Small intestine (tissue), 16 donors: Measurements from ENCODE around the gene CYP2W1. TPM values are rescaled to one million over a fixed set of nuclear protein-coding genes. Genes with fewer than 3 reads are reported as not detected.
A peak's percentile ranks its signal among the peaks of the same experiment; 100 is the strongest.

Source experiments
- DNase-seq, 2 donors: peaks; one replicate each; pipeline versions ENCODE4 v3.0.0 to v3.0.0-alpha.2; 2013
- FAIRE-seq: peaks from 2 replicates; lab custom pipeline; 2012; peaks lifted over from hg19 to GRCh38; lab: Jason Lieb, UNC
- H3K27ac ChIP-seq, 3 donors: one replicate each; pipeline ENCODE4 v1.5.1; 2013; ENCODE audit warnings: low read length in 2 of 3, mild to moderate bottlenecking in 2 of 3, control low read depth in 1 of 3, inconsistent platforms in 1 of 3, low read depth in 1 of 3, moderate library complexity in 1 of 3
- H3K27me3 ChIP-seq, 3 donors: one replicate each; pipeline ENCODE4 v1.6.1; 2013; ENCODE audit warnings: low read length in 3 of 3, inconsistent platforms in 1 of 3; ENCODE audit not compliant: control insufficient read depth in 3 of 3, insufficient read depth in 3 of 3
- H3K36me3 ChIP-seq, 3 donors: one replicate each; pipeline ENCODE4 v1.6.1; 2013; ENCODE audit warnings: low read length in 3 of 3, inconsistent platforms in 1 of 3, low read depth in 1 of 3, mild to moderate bottlenecking in 1 of 3, moderate library complexity in 1 of 3; ENCODE audit not compliant: control insufficient read depth in 3 of 3, insufficient read depth in 2 of 3
- H3K4me1 ChIP-seq, 3 donors: one replicate each; pipeline ENCODE4 v1.6.1; 2013; ENCODE audit warnings: low read length in 2 of 3, inconsistent platforms in 1 of 3, low read depth in 1 of 3, mild to moderate bottlenecking in 1 of 3, moderate library complexity in 1 of 3; ENCODE audit not compliant: control insufficient read depth in 3 of 3, insufficient read depth in 2 of 3
- H3K4me3 ChIP-seq, 3 donors: one replicate each; pipeline ENCODE4 v1.5.1; 2013; ENCODE audit warnings: low read length in 3 of 3, control low read depth in 1 of 3, inconsistent platforms in 1 of 3, low read depth in 1 of 3, mild to moderate bottlenecking in 1 of 3, moderate library complexity in 1 of 3
- H3K9me3 ChIP-seq, 2 donors: one replicate each; pipeline ENCODE4 v1.6.1; 2013; ENCODE audit warnings: low read depth in 1 of 2, low read length in 1 of 2; ENCODE audit not compliant: control insufficient read depth in 2 of 2, insufficient read depth in 1 of 2
- WGBS, 3 donors: extraction: QIAGEN DNeasy Blood & Tissue Kit; methylation state at CpG; one replicate each; pipeline ENCODE4 v1.1.7; 2013; 5-methylcytosine and 5-hydroxymethylcytosine counted together
- long read RNA-seq, 10 donors: transcript quantifications; one replicate each; lab custom pipeline, GENCODE V29; 2026
- polyA plus RNA-seq, 4 donors: library from polyadenylated mRNA; stranded (reverse) in 3 of 4; unstranded in 1 of 4; fragments of 200-250 nt in 3 of 4; fragments of 120-200 nt in 1 of 4; gene quantifications; one replicate each; pipeline versions ENCODE4 v1.2.1 to v1.2.3, GENCODE V29; 2013
- donor health status: healthy with polysubstance abuse.
- donor health status: control.
- donor health status: control.
- donor health status: Bipolar disorder and iron deficiency.
- donor health status: healthy.

Gene CYP2W1, protein sequence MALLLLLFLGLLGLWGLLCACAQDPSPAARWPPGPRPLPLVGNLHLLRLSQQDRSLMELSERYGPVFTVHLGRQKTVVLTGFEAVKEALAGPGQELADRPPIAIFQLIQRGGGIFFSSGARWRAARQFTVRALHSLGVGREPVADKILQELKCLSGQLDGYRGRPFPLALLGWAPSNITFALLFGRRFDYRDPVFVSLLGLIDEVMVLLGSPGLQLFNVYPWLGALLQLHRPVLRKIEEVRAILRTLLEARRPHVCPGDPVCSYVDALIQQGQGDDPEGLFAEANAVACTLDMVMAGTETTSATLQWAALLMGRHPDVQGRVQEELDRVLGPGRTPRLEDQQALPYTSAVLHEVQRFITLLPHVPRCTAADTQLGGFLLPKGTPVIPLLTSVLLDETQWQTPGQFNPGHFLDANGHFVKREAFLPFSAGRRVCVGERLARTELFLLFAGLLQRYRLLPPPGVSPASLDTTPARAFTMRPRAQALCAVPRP
- polyA plus RNA-seq: 1,000 to 10,000 TPM in 1 of 4 donors, 1 to 10 TPM in 1, under 1 TPM in 2; 0.81 to 1,098 (median 1.1) TPM
- long read RNA-seq, donor 1, transcript CYP2W1-205 (3 exons, 557 nt): minor isoform, 13 of 683 reads
- long read RNA-seq, donor 1, transcript CYP2W1-202 (8 exons, 2,361 nt): minor isoform, 22 of 683 reads
- long read RNA-seq, donor 1, transcript CYP2W1-201 (9 exons, 2,304 nt): major isoform, 244 of 683 reads
- long read RNA-seq, donor 1, partial matches to known transcripts: 357 of 683 reads
- long read RNA-seq, donor 1, other reads (novel, unspliced or antisense): 43 of 683 reads
- long read RNA-seq, donor 2, transcript CYP2W1-201 (9 exons, 2,304 nt): major isoform, 30 of 37 reads
- long read RNA-seq, donor 2, partial matches to known transcripts: 6 of 37 reads
- long read RNA-seq, donor 2, other reads (novel, unspliced or antisense): 0 of 37 reads
- long read RNA-seq, donor 3, transcript CYP2W1-202 (8 exons, 2,361 nt): minor isoform, 11 of 183 reads
- long read RNA-seq, donor 3, transcript CYP2W1-201 (9 exons, 2,304 nt): major isoform, 37 of 183 reads
- long read RNA-seq, donor 3, partial matches to known transcripts: 131 of 183 reads
- long read RNA-seq, donor 3, other reads (novel, unspliced or antisense): 0 of 183 reads
- long read RNA-seq, donor 4, partial matches to known transcripts: 0 of 4 reads
- long read RNA-seq, donor 4, other reads (novel, unspliced or antisense): 0 of 4 reads
- long read RNA-seq, donor 5, transcript CYP2W1-201 (9 exons, 2,304 nt): major isoform, 26 of 90 reads
- long read RNA-seq, donor 5, partial matches to known transcripts: 59 of 90 reads
- long read RNA-seq, donor 5, other reads (novel, unspliced or antisense): 0 of 90 reads
- long read RNA-seq, donor 6, transcript CYP2W1-202 (8 exons, 2,361 nt): minor isoform, 13 of 197 reads
- long read RNA-seq, donor 6, transcript CYP2W1-201 (9 exons, 2,304 nt): major isoform, 81 of 197 reads
- long read RNA-seq, donor 6, partial matches to known transcripts: 86 of 197 reads
- long read RNA-seq, donor 6, other reads (novel, unspliced or antisense): 15 of 197 reads
- long read RNA-seq, donor 7: 0 reads
- long read RNA-seq, donor 8, partial matches to known transcripts: 0 of 1 reads
- long read RNA-seq, donor 8, other reads (novel, unspliced or antisense): 0 of 1 reads
- long read RNA-seq, donor 9, transcript CYP2W1-201 (9 exons, 2,304 nt): major isoform, 23 of 50 reads
- long read RNA-seq, donor 9, partial matches to known transcripts: 16 of 50 reads
- long read RNA-seq, donor 9, other reads (novel, unspliced or antisense): 7 of 50 reads
- long read RNA-seq, donor 10, transcript CYP2W1-201 (9 exons, 2,304 nt): major isoform, 65 of 118 reads
- long read RNA-seq, donor 10, partial matches to known transcripts: 35 of 118 reads
- long read RNA-seq, donor 10, other reads (novel, unspliced or antisense): 11 of 118 reads

DNA sequence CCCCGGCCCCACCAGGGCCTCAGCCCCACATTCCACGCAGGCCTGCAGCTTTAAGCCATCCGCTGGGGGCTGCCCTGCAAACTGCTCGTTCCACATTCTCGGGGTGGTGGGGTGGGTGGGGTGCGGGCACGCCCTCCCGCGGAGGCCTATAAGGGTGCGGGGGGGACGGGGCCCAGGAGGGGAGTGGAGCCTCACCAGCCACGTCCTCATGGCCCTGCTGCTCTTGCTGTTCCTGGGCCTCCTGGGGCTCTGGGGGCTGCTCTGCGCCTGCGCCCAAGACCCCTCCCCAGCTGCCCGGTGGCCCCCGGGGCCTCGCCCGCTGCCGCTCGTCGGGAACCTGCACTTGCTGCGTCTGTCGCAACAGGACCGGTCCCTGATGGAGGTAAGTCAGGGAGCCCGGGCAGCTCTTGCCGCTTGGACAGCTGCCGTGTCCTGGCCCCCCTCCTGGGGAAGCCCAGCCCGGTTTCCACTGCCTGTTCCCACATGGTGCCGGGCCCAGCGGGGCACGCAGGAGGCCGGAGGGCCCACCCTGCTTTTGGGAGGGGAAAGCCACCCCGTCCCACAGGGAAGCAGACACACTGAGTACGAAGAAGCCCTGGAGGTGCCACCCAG is at the start of gene CYP2W1:
Gene CYP2W1, plus strand, starts transcription at position 178 of the 612 bp plus-strand sequence. Its CDS starts 31 bp downstream, at position 209.
- H3K27ac ChIP-seq: peak within 1 kb of the TSS in 1 of 3 donors; percentile 93
- H3K4me1 ChIP-seq: peaks cover 0 to 69% (median 6%) of the 10 kb centered on the region in 3 donors
- WGBS, 3 donors: 18 to 47% (median 47%) methylated on average over 23 to 34 of the region's 34 CpGs
- H3K4me3 ChIP-seq: peak within 1 kb of the TSS in 1 of 3 donors; percentile 95
- DNase-seq (peak in 1 of 2 donors; percentile 92), FAIRE-seq (no peak)
- H3K36me3 ChIP-seq: peaks cover 0 to 49% (median 0%) of the 10 kb centered on the region in 3 donors
- H3K27me3 ChIP-seq: no peaks in the 10 kb centered on the region
- peaks cover 0 to 5% of the 10 kb centered on the region in 2 donors for H3K9me3 ChIP-seq

DNA sequence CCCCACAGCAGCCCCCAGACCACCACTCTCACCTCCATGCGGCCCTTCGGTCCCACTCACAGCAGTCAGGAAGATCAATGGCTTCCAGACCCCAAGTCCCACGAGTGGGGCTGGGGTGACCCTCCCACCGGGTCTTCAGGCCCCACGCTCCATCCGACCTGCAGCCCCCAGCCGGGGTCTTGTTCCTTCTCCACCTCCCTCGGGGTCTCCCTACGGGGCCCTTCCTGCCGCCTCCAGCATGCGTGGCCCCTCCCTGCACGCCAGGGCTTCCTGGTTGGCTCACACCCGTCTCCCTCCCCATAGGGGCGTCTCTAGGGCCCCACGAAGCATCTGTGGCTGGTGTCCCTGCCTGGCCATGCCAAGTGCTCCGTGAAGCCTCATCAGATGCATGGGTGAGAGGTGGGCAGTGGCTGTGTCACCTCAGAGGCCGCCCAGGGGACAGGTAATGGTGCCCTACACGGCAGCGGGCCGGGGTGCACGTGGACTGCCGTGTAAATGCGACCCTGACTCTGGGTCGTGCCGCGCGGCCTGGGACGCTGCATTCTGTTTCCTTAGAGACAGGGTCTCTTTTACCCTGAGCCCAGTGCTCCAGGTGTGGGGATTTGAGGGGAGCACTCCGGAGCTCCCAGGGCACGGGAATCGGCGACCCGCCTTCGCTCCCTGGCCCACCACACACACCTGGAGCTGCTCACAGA is 48.4 kb upstream of the CYP2W1 start:
- Histone ChIP-seq H3K9me3 (no peaks in the 10 kb centered on the region), H3K27ac (no peak overlapping the region), H3K4me3 (no peak overlapping the region), H3K36me3 (peaks cover 4 to 68% (median 5%) of the 10 kb centered on the region in 3 donors), H3K4me1 (no peaks in the 10 kb centered on the region), H3K27me3 (no peaks in the 10 kb centered on the region)
- DNase-seq (no peak), FAIRE-seq (no peak)
- WGBS, 3 donors: 84 to 93% (median 90%) methylated on average over 34 of the region's 34 CpGs

DNA sequence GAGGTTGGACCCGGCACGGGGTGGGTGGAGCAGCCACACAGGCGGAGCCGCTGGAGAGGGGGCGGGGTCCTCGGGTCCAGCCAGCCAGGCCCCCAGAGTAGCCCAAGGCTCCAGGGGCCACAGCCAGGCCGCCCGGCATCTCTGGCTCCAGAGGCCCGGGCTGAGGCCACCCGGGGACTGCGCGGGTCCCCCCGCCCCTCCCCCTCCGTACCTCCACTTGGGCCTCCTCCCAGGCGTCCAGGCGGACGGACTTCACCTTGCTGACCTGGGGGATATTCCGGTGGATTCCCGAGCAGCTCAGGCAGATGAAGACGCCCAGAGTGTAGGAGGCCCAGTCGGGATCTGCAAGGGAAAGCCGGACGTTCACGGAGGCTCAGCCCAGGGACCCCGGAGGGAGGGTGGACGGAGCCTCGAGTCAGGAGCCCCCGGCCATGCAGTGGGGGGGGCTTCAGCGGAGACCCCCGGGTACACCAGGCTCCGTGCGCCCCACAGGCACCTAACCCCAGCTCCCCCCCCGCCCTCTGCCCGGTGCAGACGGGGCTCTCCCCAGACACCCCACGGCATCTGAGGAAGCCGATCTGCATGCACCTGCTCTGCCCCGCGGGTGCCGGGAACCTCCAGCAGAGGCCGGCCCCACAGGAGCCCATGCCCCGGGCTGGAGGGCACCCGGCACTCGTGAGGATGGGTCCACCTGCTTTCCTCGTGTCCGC is 47.7 kb upstream of the CYP2W1 start:
- H3K9me3 ChIP-seq: no peaks in the 10 kb centered on the region
- peaks cover 4 to 70% (median 5%) of the 10 kb centered on the region in 3 donors for H3K36me3 ChIP-seq
- no peaks in the 10 kb centered on the region for H3K4me1 ChIP-seq
- 86 to 91% (median 90%) methylated on average over 38 to 46 of the region's 46 CpGs for WGBS, 3 donors
- no peak for DNase-seq
- FAIRE-seq: no peak
- H3K27me3 ChIP-seq: no peaks in the 10 kb centered on the region
- no peak overlapping the region for H3K4me3 ChIP-seq
- no peak overlapping the region for H3K27ac ChIP-seq

DNA sequence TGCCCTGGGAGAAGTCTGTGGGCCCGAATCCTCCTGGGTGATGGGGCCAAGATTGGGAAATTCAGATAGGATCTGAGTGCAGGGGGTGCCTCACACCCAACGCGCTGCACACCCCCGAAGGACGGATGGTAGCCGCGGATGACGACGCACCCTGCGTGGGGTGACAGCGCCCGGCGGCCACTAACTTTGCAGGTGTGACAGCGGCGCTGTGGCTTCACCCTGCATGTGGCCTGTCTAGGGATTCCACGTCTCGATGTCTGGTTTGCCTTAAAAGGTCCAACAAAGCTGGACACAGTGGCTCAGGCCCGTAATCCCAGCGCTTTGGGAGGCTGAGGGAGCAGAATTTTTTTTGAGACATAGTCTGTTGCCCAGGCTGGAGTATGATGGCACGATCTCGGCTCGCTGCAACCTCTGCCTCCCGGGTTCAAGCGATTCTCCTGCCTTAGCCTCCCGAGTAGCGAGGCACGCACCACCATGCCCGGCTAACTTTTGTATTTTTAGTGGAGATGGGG is 47.1 kb upstream of the CYP2W1 start:
- H3K9me3 ChIP-seq: no peaks in the 10 kb centered on the region
- WGBS, 3 donors: 89 to 97% (median 95%) methylated on average over 28 of the region's 28 CpGs
- H3K4me3 ChIP-seq: no peak overlapping the region
- no peak overlapping the region for H3K27ac ChIP-seq
- peaks cover 4 to 68% (median 5%) of the 10 kb centered on the region in 3 donors for H3K36me3 ChIP-seq
- FAIRE-seq: no peak
- no peak for DNase-seq
- H3K27me3 ChIP-seq: no peaks in the 10 kb centered on the region
- H3K4me1 ChIP-seq: no peaks in the 10 kb centered on the region

DNA sequence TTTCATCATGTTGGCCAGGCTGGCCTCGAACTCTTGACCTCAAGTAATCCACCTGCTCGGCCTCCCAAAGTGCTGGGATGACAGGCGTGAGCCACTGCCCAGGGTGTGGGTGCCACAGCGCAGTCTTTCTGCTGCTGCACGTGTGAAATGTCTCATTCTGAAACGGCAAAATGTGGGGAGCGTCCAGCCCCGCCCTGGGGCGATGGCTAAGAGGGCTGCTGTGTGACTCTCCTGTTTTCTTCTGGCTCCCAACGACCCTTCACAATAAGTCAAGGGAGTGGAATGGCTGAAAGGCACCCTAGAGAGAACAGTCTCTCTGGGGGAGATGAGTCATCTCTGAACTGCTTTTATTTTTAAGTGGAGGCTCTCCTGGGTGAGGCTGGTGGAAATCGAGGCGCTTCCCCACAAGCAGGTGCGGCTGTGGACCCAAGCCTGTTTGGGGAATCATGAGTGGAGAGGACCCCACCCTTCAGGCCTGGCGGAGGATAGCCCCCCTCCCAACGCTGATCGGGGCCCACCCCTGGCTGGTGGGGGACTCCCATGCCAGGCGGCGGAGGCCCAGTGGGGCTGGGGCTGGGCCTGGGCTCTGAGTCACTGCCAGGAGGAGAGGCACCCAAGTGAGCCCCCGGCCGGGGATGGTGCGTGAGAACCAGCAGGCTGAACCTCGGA is 46.5 kb upstream of the CYP2W1 start:
- Histone ChIP-seq H3K27me3 (no peaks in the 10 kb centered on the region), H3K4me1 (no peaks in the 10 kb centered on the region), H3K4me3 (no peak overlapping the region), H3K36me3 (peaks cover 4 to 63% (median 5%) of the 10 kb centered on the region in 3 donors), H3K27ac (no peak overlapping the region), H3K9me3 (no peaks in the 10 kb centered on the region)
- 54 to 66% (median 65%) methylated on average over 19 to 22 of the region's 22 CpGs for WGBS, 3 donors
- DNase-seq: no peak
- FAIRE-seq: no peak

DNA sequence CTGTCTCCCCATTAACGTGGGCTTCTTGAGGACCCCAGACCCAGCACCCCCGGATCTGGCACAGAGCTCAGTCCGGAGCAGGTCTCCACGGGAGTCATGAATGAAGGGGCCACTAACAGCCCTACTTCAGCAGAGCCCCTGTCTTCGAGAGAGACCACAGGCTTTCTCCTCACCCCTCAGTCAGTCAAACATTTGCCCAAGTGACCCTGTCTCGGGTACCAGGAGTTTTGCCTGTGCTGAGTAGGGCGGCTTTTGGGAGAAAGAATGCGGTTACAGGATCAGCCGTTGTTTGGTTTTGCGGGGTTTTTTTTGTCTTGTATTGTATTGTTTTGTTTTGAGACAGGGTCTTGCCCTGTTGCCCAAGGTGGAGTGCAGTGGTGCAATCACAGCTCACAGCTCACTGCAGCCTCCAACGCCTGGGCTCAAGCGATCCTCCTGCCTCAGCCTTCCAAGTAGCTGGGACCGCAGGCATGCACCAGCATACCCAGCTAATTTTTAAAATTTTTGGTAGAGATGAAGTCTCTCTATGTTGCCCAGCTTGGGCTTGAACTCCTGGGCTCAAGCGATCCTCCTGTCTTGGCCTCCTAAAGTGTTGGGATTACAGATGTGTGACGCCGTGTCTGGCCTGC is 45.0 kb upstream of the CYP2W1 start:
- Histone ChIP-seq H3K27me3 (no peaks in the 10 kb centered on the region), H3K4me1 (no peaks in the 10 kb centered on the region), H3K4me3 (no peak overlapping the region), H3K36me3 (peaks cover 4 to 49% (median 5%) of the 10 kb centered on the region in 3 donors), H3K9me3 (no peaks in the 10 kb centered on the region), H3K27ac (no peak overlapping the region)
- DNase-seq (no peak), FAIRE-seq (no peak)
- WGBS, 3 donors: 84 to 92% (median 91%) methylated on average over 16 of the region's 16 CpGs
